GM21367 (cell line): Measurements from ENCODE around the gene CDH4.

Experiments used
- ATAC-seq: cut with Tn5 transposase; IDR thresholded peaks from one replicate; pipeline ENCODE4 v1.9.1; 2021; ENCODE audit not compliant: unreplicated experiment

The CDH4 gene

GRCh38 chr20:61546641-61547040 is 294.6 kb downstream of the CDH4 start:
- no peak for ATAC-seq

- no peak for ATAC-seq
Measured at GRCh38 chr20:61548069-61548468, 296.0 kb downstream of the CDH4 start.

- no peak for ATAC-seq
Measured at GRCh38 chr20:61549865-61550264, 297.8 kb downstream of the CDH4 start.

GRCh38 chr20:61551401-61551800 is 299.3 kb downstream of the CDH4 start:
- ATAC-seq, result no peak

- no peak for ATAC-seq
Measured at GRCh38 chr20:61554617-61555016, 302.6 kb downstream of the CDH4 start.

GRCh38 chr20:61555566-61555965 is 303.5 kb downstream of the CDH4 start:
- no peak for ATAC-seq

GRCh38 chr20:61556111-61556510 is 304.1 kb downstream of the CDH4 start:
- no peak for ATAC-seq

- ATAC-seq, result no peak
Measured at GRCh38 chr20:61556673-61557072, 304.6 kb downstream of the CDH4 start.

GRCh38 chr20:61557621-61558020 is 305.6 kb downstream of the CDH4 start:
- ATAC-seq, result no peak

GRCh38 chr20:61558726-61559125 is 306.7 kb downstream of the CDH4 start:
- ATAC-seq, result no peak

GRCh38 chr20:61559706-61560315 is 307.8 kb downstream of the CDH4 start:
- no peak for ATAC-seq

- no peak for ATAC-seq
Measured at GRCh38 chr20:61560361-61560853, 308.3 kb downstream of the CDH4 start.

- no peak for ATAC-seq
Measured at GRCh38 chr20:61561111-61561830, 309.2 kb downstream of the CDH4 start.

GRCh38 chr20:61562491-61562890 is 310.4 kb downstream of the CDH4 start:
- ATAC-seq, result no peak

GRCh38 chr20:61562897-61563504 is 310.9 kb downstream of the CDH4 start:
- no peak for ATAC-seq

GRCh38 chr20:61564628-61565027 is 312.6 kb downstream of the CDH4 start:
- no peak for ATAC-seq

- ATAC-seq, result no peak
Measured at GRCh38 chr20:61565791-61566190, 313.7 kb downstream of the CDH4 start.

- ATAC-seq, result no peak
Measured at GRCh38 chr20:61566691-61567090, 314.6 kb downstream of the CDH4 start.

- ATAC-seq, result no peak
Measured at GRCh38 chr20:61567204-61567603, 315.1 kb downstream of the CDH4 start.

- no peak for ATAC-seq
Measured at GRCh38 chr20:61569825-61570224, 317.8 kb downstream of the CDH4 start.

- ATAC-seq, result no peak
Measured at GRCh38 chr20:61570646-61571195, 318.7 kb downstream of the CDH4 start.

- ATAC-seq, result no peak
Measured at GRCh38 chr20:61571221-61571620, 319.2 kb downstream of the CDH4 start.
